NCI-H1930 (cell line): ENCODE measurements around the gene UBE2F.
"Not testable (repeated sequence)": the region's sequence is repeated elsewhere in the genome, so short reads cannot be mapped to it uniquely, and the experiment has no call there.

ENCODE experiments used
- DNase-seq, 2 experiments: peaks; one replicate each; lab custom pipeline; 2025; lab: John Stamatoyannopoulos, UW

UBE2F gene

DNA sequence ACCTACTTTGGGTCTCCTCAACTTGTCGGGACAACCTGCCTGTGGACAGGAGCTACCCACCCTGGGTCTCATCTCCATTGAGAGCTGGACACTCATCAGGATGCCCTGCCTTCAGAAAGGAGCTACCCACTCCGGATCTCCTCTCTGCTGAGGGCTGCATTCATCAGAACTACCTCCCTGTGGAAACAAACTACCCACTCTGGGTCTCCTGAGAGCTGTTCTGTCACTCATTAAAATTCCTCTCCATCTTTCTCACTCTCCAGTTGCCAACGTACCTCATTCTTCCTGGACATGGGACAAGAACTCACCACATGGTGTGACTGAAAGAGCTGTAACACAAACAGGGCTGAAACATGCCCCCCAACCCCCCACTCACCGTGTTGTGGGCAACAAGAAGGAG lies 22.5 kb upstream of the UBE2F start:
- DNase-seq = no peak

DNA sequence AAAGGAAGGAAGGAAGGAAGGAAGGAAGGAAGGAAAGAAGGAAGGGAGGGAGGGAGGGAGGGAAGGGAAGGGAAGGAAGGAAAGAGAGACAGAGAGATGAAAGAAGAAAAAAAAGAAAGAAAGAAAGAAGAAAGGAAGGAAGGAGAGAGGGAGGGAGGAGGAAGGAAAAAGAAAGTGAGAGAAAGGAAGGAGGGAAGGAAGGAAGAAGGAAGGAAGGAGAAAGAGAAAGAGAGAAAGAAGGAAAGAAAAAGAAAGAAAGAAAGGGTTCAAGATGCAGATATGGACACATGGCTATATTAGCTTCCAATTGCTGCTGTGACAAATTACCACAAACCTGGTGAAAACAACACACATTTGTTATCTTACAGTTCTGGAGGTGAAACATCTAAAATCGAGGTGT lies 20.4 kb upstream of the UBE2F start:
- DNase-seq = no peak

DNA sequence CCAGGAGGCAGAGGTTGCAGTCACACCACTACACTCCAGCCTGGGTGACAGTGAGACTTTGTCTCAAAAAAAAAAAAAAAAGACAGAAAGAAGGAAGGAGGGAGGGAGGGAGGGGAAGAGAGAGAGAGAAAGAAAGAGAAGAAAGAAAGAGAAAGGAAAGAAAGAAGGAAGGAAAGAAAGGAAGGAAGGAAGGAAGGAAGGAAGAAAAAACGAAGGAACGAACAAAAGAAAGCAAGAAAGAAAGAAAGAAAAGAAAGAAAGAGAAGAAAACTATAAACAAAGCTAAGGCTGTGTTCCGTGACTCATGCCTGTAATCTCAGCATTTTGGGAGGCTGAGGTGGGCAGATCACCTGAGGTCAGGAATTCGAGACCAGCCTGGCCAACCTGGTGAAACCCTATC lies 15.5 kb upstream of the UBE2F start:
- DNase-seq = not testable (repeated sequence)

DNA sequence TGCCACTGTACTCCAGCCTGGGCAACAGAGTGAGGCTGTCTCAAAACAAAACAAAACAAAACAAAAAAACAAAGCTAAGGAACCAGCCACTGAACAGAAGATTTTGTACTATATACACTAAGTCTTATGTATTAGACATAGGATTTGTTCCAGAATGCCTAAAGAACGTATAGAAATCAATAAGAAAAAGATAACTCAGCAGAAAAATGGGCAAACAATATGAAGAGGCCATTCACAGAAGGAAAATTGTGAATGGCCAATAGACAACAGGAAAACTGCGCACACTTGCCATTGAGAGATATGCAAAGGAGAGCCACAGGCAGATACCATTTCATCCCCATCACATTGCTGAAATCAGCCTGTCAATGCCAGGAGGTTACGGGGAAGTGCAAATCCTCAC lies 14.9 kb upstream of the UBE2F start:
- DNase-seq = no peak

DNA sequence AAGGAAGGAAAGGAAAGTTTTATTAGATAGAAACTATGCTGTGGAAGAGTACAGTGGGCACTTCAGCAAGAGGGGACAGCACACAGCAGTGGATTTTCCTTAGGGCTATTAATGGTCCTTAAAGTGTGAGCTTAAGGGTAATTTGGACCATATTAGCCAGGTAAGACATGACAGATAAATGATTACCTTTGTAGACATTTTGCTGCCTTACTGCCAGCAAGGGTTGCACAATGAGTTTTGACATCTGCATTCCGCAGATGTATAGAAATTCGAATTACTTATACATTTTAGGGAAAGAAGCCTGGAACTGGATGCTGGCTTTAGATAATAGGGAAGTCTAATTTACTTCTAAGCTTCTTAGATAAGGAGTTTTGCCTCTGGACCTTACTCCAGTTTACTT lies 14.0 kb upstream of the UBE2F start:
- no peak for DNase-seq

DNA sequence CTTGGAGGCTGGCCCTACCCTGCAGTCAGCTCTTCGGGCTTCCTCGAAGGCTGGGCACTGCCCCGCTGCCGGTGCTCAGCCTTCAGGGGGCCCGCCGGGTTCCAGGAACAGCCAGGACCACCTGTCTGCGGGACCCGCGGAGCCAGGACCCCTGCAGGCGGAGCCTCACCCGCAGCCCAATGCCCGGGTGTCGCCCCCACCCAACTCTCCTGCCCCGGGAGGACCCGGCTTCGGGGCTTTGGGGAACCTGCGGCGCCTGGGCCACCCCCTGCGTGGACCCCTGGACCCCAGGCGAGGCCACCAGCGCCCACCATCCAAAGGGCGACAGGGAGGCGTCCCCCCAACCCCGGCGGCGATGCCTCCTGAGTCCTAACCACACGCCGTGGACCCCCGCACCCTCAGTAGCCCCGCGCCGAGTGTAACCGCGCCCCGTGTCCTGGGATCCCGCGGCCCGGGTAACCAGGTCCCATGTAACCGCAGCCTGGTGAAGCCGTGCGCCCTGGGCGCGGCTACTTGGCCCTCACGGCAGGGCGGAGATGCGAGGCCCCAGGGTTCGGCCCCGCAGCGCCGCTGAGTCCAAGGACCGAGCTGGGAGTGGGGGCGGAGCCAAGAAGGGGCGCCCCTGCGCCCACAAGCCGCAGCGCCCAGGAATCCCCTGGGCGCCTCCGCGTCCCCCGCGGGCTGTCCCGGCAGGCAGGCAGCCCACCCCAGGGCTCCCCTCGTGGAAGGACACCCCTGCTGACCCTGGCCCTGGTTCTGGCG lies 11.0 kb upstream of the UBE2F start:
- no peak for DNase-seq

DNA sequence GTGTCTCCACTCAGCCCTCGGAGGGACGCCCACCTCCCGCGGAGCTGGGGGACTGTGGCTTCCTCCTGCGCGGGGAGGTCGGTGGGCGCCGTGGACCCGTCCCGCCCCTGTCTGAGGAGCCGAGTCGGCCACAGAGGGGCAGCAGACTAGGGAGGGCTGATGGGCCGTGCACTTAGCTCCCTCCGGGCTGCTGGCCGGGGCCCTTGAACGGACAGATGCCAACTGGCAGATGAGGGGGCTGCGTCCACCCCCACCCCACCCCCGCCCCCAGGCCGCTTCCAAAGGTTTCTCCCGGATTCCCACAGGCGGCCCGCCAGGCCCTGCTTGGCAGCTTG lies 10.4 kb upstream of the UBE2F start:
- DNase-seq = no peak

DNA sequence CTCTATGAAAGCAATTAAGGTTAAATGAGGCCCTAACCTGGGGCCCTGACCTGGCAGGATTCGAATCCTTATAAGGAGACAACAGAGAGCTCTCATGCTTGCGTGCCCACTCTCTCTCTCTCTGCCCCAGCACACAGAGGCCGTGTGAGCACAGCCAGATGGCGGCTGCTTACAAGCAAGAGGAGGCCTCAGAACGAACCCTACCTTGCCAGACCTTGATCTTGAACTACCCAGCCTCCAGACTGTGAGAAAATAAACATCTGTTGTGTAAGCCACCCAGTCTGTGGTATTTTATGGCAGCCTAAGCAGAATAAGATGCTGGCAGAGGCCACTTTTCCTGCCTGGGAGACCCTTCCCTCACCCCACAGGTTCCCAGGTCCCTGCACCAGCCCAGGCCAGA lies 5.2 kb upstream of the UBE2F start:
- DNase-seq = no peak

DNA sequence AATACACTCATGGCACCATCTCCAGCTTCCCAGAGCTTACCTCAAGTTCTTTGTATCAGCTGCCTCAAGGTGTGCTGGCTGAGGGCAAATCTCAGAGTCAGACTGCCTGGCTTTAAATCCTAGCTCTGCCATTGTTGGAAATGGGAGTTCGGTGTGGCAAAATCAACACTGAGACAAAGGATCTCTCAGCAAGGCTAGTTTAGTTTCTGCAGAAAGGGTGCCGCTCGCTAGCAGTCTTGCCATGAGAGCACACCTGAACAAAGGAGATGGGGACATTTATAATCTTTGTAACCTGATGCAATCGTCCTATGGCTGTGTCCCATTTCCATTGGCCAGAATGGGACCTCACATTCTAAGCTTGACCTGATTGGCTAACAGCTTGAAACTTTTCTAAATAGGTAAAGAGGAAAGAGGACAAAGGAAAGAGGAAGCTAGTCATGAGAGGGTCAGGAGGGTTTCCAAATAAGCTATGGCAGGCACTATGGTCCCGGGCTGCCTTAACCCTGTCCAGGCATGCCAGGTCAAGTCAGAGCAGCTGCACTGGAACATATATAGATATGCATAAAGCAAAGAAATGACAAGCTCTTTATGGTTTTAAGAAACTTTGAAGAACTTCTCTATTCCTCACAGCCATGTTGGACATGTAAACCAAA lies 4.3 kb upstream of the UBE2F start:
- DNase-seq = no peak

DNA sequence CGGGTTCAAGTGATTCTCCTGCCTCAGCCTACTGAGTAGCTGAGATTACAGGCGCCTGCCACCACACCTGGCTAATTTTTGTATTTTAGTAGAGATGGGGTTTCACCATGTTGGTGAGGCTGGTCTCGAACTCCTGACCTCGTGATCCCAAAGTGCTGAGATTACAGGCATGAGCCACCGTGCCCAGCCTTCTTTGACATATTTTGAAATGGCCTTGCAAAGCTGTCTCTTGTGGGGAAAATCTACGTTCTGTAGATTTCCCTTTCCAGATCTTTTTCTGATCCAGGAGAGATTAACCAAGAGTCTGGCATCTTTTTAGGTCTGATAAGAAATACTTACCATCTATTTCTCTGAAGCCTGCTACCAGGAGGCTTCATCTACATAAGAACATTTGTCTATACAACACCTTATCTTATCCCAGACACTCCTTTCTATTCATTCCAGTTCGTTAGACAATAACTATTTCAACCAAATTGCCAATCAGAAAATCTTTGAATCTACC lies 3.3 kb upstream of the UBE2F start:
- DNase-seq = not testable (repeated sequence)

DNA sequence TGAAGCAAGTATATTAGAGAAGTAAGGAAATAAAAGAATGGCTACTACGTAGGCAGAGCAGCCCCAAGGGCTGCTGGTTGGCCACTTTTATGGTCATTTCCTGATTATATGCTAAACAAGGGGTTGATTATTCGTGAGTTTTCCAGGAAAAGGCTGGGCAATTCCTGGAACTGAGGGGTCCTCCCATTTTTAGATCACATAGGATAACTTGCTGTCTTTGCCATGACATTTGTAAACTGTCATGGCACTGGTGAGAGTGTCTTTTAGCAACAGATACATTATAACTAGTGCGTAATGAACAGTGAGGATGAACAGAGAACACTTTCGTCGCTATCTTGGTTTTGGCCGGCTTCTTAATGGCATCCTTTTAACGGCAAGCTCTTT lies 2.6 kb upstream of the UBE2F start:
- no peak for DNase-seq

DNA sequence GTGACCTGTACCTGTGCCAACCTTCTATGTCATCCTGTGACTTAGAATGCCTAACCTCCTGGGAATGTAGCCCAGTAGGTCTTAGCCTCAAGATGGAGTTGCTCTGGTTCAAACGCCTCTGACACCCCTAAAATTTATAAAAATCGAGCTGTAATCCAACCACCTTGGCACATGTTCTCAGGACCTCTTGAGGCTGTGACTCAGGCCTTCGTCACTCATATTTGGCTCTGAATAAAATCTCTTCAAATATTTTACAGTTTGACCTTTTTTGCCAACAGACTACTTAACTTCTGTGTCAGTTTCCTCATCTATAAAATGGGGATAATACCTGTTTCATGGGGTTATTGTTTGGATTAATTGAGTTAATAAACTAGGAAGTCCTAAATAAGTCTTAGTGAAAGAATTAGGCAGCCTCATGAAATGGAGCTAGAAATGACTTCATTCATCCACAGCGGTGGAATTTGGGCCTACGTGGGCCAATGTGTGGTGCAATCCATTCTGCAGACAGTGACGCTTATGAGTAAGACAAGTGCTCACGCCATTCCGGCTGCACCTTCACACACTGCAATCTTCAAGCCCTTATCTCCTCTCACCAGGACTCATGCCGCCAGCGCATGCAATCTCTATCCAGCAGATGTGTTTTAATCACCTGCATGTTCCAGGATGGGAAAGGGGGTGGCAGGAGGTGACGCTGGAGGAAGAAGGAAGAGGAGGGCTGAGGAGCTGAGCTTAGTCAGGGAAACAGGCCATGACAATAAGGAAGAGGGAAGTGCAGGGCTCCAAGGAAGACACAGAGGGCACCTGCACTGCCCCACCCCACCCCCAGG lies 2.0 kb upstream of the UBE2F start:
- no peak for DNase-seq

DNA sequence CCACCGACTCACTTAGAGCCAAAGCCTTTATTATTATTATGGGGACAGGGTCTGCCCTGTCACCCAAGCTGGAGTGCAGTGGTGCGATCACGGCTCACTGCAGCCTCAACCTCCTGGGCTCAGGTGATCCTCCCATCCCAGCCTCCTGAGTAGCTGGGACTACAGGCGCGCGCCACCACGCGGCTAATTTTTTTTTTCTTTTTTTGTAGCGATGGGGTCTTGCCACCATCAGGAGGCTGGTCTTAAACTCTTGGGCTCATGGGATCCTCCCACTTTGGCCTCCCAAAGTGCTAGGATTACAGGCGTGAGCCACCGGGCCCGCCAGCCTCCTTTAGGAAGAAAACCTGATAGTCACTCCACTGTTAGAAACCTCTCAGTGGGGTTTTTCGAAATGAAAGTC lies 970 bp upstream of the UBE2F start:
- DNase-seq = not testable (repeated sequence)

DNA sequence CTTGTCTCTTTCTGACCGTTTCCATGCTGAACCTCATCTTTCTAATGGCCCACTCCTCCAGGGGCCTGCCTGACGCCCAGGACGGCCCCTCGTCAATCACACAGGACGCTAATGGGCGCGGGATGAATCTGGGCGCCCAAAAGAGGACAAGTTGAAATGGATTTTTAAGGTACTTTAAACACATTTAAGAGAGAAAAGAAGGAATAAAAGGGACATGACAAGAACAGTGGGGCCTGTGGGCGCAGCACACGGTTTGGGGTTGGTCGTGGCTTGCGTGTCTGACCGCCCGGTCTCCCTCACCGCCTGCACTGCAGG lies 607 bp upstream of the UBE2F start:
- no peak for DNase-seq

DNA sequence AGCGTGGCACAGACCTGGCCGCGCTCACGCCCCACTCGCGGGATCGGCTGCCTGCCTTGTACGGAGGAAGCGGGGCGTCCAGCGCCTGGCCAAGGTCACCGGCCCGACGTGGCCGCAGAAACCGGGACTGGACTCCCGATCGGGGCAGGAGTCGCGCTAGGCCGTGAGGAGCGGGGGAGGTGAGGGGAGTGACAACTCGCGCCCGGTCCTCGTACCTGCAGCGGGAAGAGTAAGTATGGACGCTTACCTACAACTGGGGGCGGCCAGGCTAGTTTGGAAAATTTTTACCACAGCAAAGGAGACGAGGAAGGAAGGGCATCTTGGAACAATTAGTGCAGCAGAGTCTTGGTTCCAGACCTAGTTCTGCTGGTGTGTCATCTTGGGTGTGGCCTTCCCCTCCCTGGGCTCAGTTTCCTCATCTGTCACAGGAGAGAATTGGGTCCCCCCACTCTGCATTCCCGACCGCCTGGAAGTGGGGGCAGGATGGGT lies 693 bp downstream of the UBE2F start:
- no peak for DNase-seq

DNA sequence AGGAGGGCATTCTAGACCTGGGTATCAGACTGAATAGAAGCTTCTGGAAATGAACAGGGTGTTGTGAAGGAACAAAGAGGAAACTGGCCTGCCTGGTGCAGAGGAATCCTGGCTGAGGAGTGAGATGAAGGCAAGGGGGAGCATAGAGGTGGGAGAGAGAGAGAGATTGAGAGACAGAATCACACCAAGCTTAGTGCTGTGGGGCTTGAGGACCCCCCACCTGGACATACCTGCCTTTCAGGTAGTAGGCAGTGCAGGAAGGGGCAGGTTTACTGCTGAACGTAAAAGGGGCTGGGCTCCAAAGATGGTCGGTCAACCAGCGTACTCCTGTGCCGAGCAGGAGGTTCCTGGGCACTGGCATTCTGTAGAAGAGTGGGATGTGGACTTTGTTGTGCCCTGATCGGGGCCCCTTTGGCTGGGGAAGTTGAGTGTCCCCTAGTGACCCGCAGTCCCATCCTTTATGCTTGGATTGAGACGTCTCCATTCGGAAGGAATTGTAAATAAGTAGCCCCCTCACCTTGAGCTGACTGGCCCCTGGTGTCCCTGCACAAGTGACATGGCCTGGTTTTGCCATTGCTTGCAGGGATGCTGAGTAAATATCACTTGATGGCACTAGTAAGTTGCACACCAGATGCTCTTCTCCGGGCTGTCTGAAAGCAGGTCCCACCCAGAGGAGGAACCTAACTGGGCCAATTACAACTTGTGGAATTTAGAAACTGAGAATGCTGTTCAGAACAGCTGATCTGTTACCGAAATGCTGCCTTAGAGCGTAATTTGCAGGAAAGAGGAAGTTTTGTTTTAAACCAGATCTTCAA lies 1.4 kb downstream of the UBE2F start:
- DNase-seq = no peak

DNA sequence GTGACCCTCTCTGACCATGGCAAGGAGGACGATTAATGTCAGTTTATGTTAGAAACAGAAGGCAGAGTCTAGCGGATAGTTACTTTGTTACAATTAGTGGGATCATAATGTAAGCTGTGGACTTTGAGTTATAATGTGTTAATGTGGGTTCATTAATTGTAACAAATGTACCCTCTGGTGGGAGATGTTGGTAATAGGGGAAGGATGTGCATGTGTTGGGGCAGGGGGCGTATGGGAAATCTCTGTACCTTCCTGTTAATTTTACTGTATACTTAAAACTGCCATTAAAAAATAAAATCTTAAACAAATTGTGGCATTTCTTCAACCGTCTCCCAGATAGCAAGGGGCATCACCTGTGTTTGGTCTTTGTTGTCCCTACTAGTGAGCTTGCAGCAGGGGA lies 4.8 kb downstream of the UBE2F start:
- DNase-seq = no peak

DNA sequence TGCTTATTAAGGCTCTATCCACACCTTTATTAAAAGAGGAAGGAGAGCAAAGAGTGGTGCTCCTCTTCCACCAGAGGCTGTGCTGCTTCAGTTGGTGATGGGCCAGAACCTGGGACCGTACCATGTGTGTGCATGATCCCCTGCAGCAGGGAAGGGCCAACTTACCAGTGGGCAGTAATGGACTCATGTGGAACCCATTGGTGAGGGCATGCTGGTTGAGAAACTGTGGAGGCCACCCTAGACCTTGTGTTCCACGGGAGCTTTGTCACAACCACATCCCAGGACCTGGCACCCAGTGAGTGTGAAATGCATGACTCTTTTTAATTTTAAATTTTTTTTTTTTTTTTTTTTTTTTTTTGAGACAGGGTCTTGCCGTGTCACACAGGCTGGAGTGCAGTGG lies 5.4 kb downstream of the UBE2F start:
- no peak for DNase-seq

DNA sequence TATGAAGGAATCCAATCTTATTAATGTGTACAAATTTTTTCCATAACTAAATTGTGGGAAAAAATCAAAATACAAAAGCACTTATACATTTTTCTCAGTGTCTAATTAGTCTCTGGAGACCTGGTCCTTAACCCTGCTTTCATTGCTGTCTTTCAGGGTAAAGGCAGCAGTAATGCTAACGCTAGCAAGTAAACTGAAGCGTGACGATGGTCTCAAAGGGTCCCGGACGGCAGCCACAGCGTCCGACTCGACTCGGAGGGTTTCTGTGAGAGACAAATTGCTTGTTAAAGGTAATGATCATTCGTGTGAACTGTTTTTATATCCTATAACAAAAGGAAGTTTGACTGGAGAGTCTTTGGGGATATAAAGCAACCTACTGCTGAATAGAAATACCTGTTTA lies 6.1 kb downstream of the UBE2F start:
- no peak for DNase-seq

DNA sequence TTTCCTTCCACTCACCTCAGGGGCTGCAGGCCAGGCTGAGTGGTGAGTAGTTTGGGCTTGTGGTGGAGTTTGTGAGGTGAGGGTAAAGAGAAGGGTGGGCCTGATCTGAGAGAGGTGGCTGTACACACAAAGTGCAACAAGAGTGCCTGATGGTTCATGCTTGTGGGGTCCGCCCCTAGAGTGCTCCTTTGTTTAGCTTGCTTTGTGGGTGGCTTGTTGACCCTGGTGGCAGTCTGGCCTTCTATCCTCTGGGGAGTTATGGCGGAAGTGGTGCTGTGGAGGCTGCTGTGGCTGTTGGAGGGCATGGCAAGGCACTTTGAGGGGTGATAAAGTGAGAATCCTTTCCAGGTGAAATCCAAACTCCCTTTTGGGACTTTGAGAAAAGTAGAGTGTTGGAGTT lies 10.6 kb downstream of the UBE2F start:
- DNase-seq = no peak

DNA sequence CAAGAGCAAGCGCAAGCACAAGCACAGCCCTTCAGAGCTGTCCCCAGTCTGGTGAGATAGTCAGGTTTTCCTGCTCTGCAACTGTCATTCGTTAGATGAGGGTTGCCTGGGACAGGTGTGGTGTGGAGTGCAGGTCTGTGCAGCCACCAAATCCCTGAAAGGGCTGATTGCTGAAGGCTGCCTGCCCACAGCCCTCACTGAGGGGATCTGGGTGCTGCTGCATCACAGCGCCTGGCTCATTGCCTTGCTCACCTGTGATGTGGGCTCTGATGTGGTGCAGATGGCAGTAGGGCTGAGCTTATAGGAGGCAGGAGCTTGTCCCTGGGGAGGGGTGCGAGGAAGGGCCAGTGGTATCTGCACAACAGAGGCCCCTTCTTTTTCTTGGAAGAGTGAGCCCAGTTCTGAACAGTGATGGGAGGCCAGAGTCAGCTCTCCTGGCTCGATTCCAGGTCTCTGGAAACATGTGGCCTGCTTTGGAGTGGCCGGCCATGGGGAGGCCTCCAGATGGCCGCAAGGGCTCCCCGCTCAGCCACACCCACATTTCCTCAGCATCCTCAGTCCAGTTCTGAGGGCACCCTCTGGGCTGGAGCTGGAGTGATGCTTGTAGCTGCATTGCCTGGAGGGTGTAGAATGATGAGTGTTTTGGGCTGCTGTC lies 11.4 kb downstream of the UBE2F start:
- no peak for DNase-seq

DNA sequence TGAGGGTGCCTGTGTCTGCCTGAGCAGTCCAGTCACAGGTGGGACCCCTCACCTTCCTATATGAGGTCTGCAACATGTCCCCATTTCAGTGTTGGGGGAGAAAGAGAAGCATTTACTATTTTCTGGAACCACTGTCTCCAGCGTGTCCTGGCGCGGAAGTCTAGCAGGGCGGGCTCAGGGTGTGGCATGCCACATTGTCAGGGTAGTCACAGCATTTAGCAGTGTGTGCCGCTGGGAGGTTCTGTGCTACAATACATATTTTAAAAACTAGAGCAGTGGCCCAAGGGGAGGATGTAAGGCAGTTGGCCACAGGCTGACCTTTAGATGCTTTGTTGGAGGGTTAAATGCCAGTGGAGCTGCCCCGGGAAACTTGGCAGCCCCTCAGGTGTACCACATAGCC lies 12.5 kb downstream of the UBE2F start:
- no peak for DNase-seq
